ENCODE measurements around the gene LPP.

LPP gene

DNA sequence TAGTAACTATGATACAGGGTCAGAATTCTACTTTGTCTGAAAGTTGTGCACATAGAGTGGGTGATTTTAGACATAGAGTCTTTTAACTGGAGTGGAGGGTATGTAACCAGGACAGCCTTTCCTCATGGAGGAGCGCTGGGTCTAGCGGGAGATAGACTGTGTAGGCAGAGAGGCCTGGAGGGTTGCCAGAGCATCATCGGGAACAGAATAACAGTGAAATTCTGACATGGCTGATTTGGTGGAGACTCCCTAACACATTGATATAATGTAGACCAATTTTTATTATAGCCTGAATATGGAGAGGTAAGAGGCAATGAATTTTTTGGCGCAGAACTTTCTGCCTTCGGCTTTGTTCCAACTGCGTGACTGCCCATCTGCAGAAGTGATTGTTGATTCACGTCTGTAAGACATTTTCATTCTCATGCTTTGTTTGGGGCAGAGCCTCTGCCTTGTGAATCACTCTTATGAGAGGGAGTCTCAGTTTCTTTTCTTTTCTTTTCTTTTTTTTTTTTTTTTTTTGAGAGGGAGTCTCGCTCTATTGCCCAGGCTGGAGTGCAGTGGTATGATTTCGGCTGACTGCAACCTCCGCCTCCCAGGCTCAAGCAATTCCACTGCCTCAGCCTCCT is 16.0 kb downstream of the LPP start:
- Histone ChIP-seq H3K4me3 (ENCODE audit: low read length) (no peak overlapping the region), H3K9me3 (replicated peaks; ENCODE audit: insufficient read depth, low read length) (no peaks in the 10 kb centered on the region), H3K4me2 (ENCODE audit: low read depth, low read length) (no peak overlapping the region), H3K9ac (ENCODE audit: low read length) (no peak overlapping the region), H3F3A (ENCODE audit: insufficient read depth, low read length) (no peaks in the 10 kb centered on the region), H3K79me2 (ENCODE audit: low read length) (no peaks in the 10 kb centered on the region), H3K36me3 (replicated peaks; ENCODE audit: insufficient read depth, low read length) (no peaks in the 10 kb centered on the region), H4K20me1 (ENCODE audit: insufficient read depth, low read length) (no peaks in the 10 kb centered on the region), H3K27ac (ENCODE audit: low read length) (no peak overlapping the region), H3K9me2 (replicated peaks; ENCODE audit: insufficient read depth, low read length) (no peaks in the 10 kb centered on the region), H2AFZ (ENCODE audit: low read length) (no peak overlapping the region), H3K27me3 (replicated peaks; ENCODE audit: insufficient read depth, low read length) (no peaks in the 10 kb centered on the region), H3K4me1 (ENCODE audit: low read length) (no peaks in the 10 kb centered on the region)
- TF ChIP-seq EZH2 (optimal IDR thresholded peaks at IDR 0.05; ENCODE audit: low read depth, low read length) (no peak), EZH2phosphoT487 (IDR thresholded peaks at IDR 0.05; ENCODE audit: low read length) (no peak)
- TF ChIP-seq, protein P1, sequence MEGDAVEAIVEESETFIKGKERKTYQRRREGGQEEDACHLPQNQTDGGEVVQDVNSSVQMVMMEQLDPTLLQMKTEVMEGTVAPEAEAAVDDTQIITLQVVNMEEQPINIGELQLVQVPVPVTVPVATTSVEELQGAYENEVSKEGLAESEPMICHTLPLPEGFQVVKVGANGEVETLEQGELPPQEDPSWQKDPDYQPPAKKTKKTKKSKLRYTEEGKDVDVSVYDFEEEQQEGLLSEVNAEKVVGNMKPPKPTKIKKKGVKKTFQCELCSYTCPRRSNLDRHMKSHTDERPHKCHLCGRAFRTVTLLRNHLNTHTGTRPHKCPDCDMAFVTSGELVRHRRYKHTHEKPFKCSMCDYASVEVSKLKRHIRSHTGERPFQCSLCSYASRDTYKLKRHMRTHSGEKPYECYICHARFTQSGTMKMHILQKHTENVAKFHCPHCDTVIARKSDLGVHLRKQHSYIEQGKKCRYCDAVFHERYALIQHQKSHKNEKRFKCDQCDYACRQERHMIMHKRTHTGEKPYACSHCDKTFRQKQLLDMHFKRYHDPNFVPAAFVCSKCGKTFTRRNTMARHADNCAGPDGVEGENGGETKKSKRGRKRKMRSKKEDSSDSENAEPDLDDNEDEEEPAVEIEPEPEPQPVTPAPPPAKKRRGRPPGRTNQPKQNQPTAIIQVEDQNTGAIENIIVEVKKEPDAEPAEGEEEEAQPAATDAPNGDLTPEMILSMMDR (IDR thresholded peaks at IDR 0.05; ENCODE audit: low read length) = no peak
- DNase-seq = no peak

DNA sequence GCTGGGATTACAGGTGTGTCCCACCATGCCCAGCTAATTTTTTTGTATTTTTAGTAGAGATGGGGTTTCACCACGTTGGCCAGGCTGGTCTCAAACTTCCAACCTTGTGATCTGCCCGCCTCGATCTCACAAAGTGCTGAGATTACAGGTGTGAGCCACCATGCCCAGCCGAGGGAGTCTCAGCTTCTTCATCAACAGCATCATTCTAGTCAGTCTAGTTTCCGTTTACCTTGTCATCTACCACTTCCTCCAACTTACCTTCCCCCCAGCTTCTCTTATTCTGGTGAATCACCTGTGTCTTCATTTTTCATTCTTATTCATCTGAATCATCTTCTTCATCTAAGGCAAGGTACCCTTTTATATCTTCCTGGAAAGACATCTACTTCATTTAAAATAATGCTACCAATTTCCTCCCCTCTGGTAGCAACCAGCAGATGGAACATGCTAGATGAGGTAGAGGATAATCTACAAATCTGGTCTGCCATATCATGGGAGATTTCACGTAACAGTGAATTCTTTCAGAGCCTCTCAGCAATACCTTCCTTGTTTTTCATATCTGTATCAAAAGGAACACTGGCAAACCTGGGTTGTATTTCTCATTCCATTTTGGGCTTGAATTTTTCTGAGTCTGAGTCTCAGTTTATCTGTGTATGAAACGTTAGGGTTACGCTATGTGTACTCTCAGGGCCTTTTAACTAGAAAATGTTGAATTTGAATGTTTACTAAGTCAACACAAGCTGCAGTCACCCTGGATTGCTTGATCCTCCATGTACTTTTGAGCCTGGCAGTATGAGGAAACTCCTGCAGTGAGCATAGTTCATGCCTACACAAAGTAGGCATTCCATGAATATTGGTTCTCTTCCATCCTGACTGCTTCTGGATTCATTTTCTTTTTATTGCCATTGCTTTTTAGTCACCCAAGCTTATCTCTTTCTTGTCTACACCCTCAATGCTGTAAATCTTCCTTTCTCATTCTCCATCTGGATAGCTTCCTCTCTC is 16.8 kb downstream of the LPP start:
- no peak overlapping the region for H3K4me2 ChIP-seq (ENCODE audit: low read depth, low read length)
- no peaks in the 10 kb centered on the region for H3K9me3 ChIP-seq (replicated peaks; ENCODE audit: insufficient read depth, low read length)
- H3K9me2 ChIP-seq (replicated peaks; ENCODE audit: insufficient read depth, low read length) = no peaks in the 10 kb centered on the region
- no peak overlapping the region for H3K27ac ChIP-seq (ENCODE audit: low read length)
- no peak for DNase-seq
- H3K79me2 ChIP-seq (ENCODE audit: low read length) = no peaks in the 10 kb centered on the region
- H2AFZ ChIP-seq (ENCODE audit: low read length) = no peak overlapping the region
- no peaks in the 10 kb centered on the region for H3K36me3 ChIP-seq (replicated peaks; ENCODE audit: insufficient read depth, low read length)
- H3K4me1 ChIP-seq (ENCODE audit: low read length) = no peaks in the 10 kb centered on the region
- no peaks in the 10 kb centered on the region for H3K27me3 ChIP-seq (replicated peaks; ENCODE audit: insufficient read depth, low read length)
- no peak for TF ChIP-seq EZH2 (optimal IDR thresholded peaks at IDR 0.05; ENCODE audit: low read depth, low read length)
- no peak for TF ChIP-seq EZH2phosphoT487 (IDR thresholded peaks at IDR 0.05; ENCODE audit: low read length)
- TF ChIP-seq, protein P1 (IDR thresholded peaks at IDR 0.05; ENCODE audit: low read length) = no peak
- H3F3A ChIP-seq (ENCODE audit: insufficient read depth, low read length) = no peaks in the 10 kb centered on the region
- H3K9ac ChIP-seq (ENCODE audit: low read length) = no peak overlapping the region
- no peaks in the 10 kb centered on the region for H4K20me1 ChIP-seq (ENCODE audit: insufficient read depth, low read length)
- H3K4me3 ChIP-seq (ENCODE audit: low read length) = no peak overlapping the region

GRCh38 chr3:188171682-188172467 is 17.9 kb downstream of the LPP start:
- no peaks in the 10 kb centered on the region for H4K20me1 ChIP-seq (ENCODE audit: insufficient read depth, low read length)
- H3K79me2 ChIP-seq (ENCODE audit: low read length) = no peaks in the 10 kb centered on the region
- no peaks in the 10 kb centered on the region for H3K9me3 ChIP-seq (replicated peaks; ENCODE audit: insufficient read depth, low read length)
- no peak for TF ChIP-seq EZH2 (optimal IDR thresholded peaks at IDR 0.05; ENCODE audit: low read depth, low read length)
- TF ChIP-seq, protein P1 (IDR thresholded peaks at IDR 0.05; ENCODE audit: low read length) = no peak
- no peak for TF ChIP-seq EZH2phosphoT487 (IDR thresholded peaks at IDR 0.05; ENCODE audit: low read length)
- no peak overlapping the region for H3K9ac ChIP-seq (ENCODE audit: low read length)
- no peaks in the 10 kb centered on the region for H3F3A ChIP-seq (ENCODE audit: insufficient read depth, low read length)
- no peak for DNase-seq
- H3K4me2 ChIP-seq (ENCODE audit: low read depth, low read length) = no peak overlapping the region
- H2AFZ ChIP-seq (ENCODE audit: low read length) = no peak overlapping the region
- H3K27ac ChIP-seq (ENCODE audit: low read length) = no peak overlapping the region
- no peaks in the 10 kb centered on the region for H3K4me1 ChIP-seq (ENCODE audit: low read length)
- no peaks in the 10 kb centered on the region for H3K9me2 ChIP-seq (replicated peaks; ENCODE audit: insufficient read depth, low read length)
- H3K4me3 ChIP-seq (ENCODE audit: low read length) = no peak overlapping the region
- no peaks in the 10 kb centered on the region for H3K36me3 ChIP-seq (replicated peaks; ENCODE audit: insufficient read depth, low read length)
- no peaks in the 10 kb centered on the region for H3K27me3 ChIP-seq (replicated peaks; ENCODE audit: insufficient read depth, low read length)

Measured in MM.1S (cell line).